Stimulated activated naive CD8-positive, alpha-beta T cell treated with anti-CD3 and anti-CD28 coated beads, Interleukin-15, amount 100 ng/mL, for 72 hours (primary cell): ENCODE data around the gene BAIAP3.
A peak's percentile ranks its signal among the peaks of the same experiment; 100 is the strongest.
"Not testable (repeated sequence)": the region's sequence is repeated elsewhere in the genome, so short reads cannot be mapped to it uniquely, and the experiment has no call there.

ENCODE experiments used
- ATAC-seq: fragments of 150-1000 bp; cut with Tn5 transposase; 2 replicates; pipeline ENCODE4 v1.10.0; 2021; ENCODE audit warnings: mild to moderate bottlenecking, moderate library complexity
- DNase-seq, 2 donors: peaks; one replicate each; pipeline ENCODE4 v3.0.0; 2021 to 2022
- H3K27ac Mint-ChIP-seq, 2 donors: one replicate each; pipeline ENCODE4 v1.8.0; 2022; ENCODE audit warnings: mild to moderate bottlenecking in 2 of 2, mixed read lengths in 2 of 2, moderate library complexity in 2 of 2
- H3K27me3 Mint-ChIP-seq: one replicate; pipeline ENCODE4 v1.8.0; 2022; ENCODE audit warnings: mixed read lengths
- H3K4me1 Mint-ChIP-seq: one replicate; pipeline ENCODE4 v1.8.0; 2022; ENCODE audit warnings: mild to moderate bottlenecking, mixed read lengths
- H3K4me3 Mint-ChIP-seq, 2 donors: one replicate each; pipeline ENCODE4 v1.8.0; 2022; ENCODE audit warnings: mild to moderate bottlenecking in 2 of 2, mixed read lengths in 2 of 2, moderate library complexity in 1 of 2
- H3K9me3 Mint-ChIP-seq, 2 donors: one replicate each; pipeline ENCODE4 v1.8.0; 2022; ENCODE audit warnings: mixed read lengths in 2 of 2

BAIAP3 gene

DNA sequence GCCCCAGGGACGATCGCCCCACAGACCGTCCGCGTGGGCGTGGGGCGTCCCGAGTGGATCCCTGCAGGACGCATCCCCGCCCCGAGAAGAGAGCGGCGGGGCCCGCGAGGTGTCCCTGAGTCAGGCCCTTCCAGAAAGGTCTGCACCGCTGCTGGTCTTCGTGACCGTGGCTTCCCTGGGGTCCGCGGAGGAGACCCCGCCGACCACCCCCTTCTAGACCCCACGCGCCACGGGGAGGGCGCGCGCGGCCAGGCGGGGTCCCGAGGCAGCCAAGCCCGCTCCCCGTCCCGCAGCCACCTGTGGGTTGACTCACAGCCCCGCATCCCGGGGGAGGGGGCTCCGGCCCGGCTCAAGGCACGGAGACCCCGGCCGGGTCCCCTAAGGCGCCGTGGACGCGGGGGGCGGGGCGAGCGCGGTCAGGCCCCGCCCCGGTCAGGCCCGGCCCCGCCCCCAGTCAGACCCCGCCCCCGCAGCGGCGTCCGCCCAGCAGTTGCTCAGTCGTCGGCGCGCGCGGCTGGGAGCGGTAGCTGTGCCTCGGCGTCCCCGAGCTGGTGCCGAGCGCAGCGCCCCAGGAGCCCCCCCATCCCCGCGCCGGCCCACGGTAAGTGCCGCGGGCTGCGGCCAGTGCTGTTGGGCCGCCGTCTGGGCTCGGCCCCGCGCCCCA, at the start of gene BAIAP3:
BAIAP3 (plus strand) TSS at position 497 of the 664 bp plus-strand sequence. CDS start 4,905 bp downstream, outside the sequence.
- H3K27me3 Mint-ChIP-seq = peaks cover 52% of the 10 kb centered on the region
- no peak within 1 kb of the TSS for H3K27ac Mint-ChIP-seq
- DNase-seq = peak in 1 of 2 donors; percentile 53
- peak; percentile 64 for ATAC-seq
- peak within 1 kb of the TSS; percentile 71 to 77 for H3K4me3 Mint-ChIP-seq
- H3K4me1 Mint-ChIP-seq = peaks cover 43% of the 10 kb centered on the region
- H3K9me3 Mint-ChIP-seq = no peaks in the 10 kb centered on the region

DNA sequence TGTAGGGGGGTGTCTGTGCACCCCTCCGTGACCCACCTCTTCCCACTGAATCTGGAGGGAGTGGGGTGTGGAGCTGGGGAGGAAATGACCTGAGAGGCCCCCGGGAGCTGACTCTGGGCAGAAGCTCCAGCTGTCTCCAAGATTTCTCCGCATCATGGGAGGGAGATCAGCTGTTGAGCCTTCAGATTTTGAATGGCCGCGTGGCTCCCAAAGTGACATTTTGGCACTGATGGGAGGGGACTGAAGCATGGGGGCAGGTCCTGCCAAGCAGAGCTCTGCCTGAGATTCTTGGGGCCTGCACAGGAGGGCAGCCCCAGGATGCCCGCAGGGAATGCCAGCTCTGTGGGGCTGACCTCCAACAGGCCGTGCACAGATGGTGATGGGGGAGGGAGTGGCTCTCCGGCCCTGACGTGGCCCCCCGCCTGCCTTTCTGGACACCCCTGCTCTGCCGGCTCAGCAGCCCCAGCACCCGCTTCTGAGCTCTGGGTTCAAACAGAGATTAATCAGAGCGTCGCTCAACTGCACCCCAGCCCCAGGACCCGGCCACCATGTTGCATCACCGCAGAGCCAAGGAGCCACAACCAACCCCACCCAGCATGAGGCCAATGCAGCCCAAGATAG, 49.3 kb upstream of the BAIAP3 start:
- no peak for DNase-seq
- H3K4me3 Mint-ChIP-seq = no peak overlapping the region
- H3K9me3 Mint-ChIP-seq = no peaks in the 10 kb centered on the region
- H3K27me3 Mint-ChIP-seq = peaks cover 49% of the 10 kb centered on the region
- H3K4me1 Mint-ChIP-seq = peaks cover 11% of the 10 kb centered on the region
- ATAC-seq = no peak
- H3K27ac Mint-ChIP-seq = no peak overlapping the region

GRCh38 chr16:1285669-1286512, 47.6 kb upstream of the BAIAP3 start:
- H3K27ac Mint-ChIP-seq = no peak overlapping the region
- DNase-seq (no peak), ATAC-seq (no peak)
- H3K9me3 Mint-ChIP-seq = no peaks in the 10 kb centered on the region
- peaks cover 25% of the 10 kb centered on the region for H3K4me1 Mint-ChIP-seq
- H3K4me3 Mint-ChIP-seq = no peak overlapping the region
- H3K27me3 Mint-ChIP-seq = peaks cover 60% of the 10 kb centered on the region

- H3K27ac Mint-ChIP-seq = peak overlapping the region in 1 of 2 donors; percentile 19
- ATAC-seq = no peak
- H3K4me3 Mint-ChIP-seq = no peak overlapping the region
- no peak for DNase-seq
- H3K27me3 Mint-ChIP-seq = peaks cover 68% of the 10 kb centered on the region
- peaks cover 25% of the 10 kb centered on the region for H3K4me1 Mint-ChIP-seq
- no peaks in the 10 kb centered on the region for H3K9me3 Mint-ChIP-seq
These were observed 46.8 kb upstream of the BAIAP3 start for GRCh38 chr16:1286513-1287094.

DNA sequence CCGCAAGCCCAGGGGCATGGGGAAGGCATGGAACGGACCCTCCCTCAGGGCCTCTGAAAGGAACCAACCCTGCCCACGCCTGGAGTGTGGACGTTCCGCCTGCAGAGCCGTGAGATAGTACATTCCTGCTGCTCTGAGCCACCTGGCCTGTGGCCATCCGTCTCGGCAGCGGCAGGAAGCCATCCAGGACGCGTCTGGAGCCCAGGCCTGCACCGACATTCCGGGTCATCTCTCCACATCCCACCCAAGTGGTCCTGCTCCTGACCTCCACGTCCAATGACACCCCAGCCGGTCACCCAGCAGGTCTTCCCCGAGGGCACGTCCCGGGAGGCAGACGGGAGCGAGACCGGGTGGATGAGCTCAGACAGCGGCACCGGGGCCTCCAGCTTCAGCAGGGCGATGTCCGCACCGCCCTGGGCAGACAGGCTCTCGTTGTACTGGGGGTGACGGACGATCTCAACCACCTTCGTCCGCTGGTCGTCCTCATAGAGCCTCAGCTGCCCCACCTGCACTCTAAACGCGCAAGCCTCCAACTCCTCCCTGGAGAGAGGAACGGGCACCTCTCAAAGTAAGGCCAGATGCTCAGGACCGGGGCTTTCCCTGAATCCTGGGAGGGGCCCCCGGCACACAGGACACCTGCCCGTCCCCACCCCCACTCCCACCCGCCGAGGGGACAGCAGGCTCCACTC, 45.3 kb upstream of the BAIAP3 start:
- DNase-seq (no peak), ATAC-seq (no peak)
- Mint-ChIP-seq H3K4me1 (peaks cover 23% of the 10 kb centered on the region), H3K9me3 (no peaks in the 10 kb centered on the region), H3K27me3 (peaks cover 81% of the 10 kb centered on the region), H3K27ac (no peak overlapping the region), H3K4me3 (no peak overlapping the region)

DNA sequence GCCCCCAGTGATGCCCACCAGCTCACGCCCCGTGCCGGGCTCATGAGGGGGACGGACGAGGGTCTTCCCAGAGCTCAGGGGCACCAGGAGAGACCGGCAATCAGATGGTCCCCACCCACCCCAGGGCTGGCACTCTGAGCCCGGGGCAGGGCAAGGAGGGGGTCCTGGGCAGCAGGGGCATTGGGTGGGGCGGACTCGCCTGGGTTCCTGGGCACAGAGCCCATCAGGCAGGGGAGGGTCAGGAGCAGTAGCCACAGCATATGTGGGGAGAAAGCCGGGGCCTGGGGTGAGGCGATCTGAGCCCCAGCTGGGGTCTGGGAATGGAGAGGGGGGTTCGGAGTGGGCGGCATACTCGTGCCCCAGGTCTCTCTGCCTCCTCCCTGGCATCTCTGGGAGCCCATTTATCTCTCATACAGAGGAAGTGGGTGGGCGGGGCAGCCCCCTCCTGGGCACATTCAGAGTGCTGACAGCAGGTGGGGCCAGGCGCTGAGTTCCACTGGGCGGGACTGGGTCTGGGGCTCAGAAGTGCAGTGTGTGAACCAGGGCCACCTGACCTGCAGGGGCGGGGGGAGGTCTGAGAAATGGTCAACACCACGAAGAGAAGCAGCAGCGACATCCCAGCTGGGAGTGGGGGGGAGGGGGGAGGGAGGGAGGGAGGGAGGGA, 44.5 kb upstream of the BAIAP3 start:
- Mint-ChIP-seq H3K27ac (no peak overlapping the region), H3K4me3 (peak overlapping the region; percentile 26 to 73), H3K9me3 (no peaks in the 10 kb centered on the region), H3K4me1 (peaks cover 19% of the 10 kb centered on the region), H3K27me3 (peaks cover 83% of the 10 kb centered on the region)
- peak; percentile 54 for ATAC-seq
- DNase-seq = no peak

DNA sequence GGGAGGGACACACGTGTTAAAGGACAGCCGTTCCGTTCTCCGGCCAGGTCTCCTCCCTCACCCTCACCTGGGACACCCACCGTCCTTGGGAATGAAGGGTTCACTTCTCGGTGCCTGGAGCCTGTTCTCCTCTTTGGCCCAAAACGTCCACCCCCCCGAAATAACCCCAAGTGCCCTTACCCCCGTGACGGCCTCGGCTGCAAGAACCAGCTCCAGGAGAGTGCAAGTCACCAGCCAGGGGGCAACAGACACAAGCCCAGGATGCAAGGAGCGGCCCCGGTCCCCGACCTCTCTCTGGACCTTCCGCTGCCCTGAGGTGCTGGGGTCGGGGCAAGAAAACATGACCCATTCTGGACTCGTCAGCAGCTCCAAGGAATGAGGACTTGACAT, 44.0 kb upstream of the BAIAP3 start:
- Mint-ChIP-seq H3K9me3 (no peaks in the 10 kb centered on the region), H3K4me3 (peak overlapping the region in 1 of 2 donors; percentile 24), H3K27me3 (peaks cover 89% of the 10 kb centered on the region), H3K27ac (no peak overlapping the region), H3K4me1 (peaks cover 19% of the 10 kb centered on the region)
- DNase-seq (no peak), ATAC-seq (peak; percentile 25)

DNA sequence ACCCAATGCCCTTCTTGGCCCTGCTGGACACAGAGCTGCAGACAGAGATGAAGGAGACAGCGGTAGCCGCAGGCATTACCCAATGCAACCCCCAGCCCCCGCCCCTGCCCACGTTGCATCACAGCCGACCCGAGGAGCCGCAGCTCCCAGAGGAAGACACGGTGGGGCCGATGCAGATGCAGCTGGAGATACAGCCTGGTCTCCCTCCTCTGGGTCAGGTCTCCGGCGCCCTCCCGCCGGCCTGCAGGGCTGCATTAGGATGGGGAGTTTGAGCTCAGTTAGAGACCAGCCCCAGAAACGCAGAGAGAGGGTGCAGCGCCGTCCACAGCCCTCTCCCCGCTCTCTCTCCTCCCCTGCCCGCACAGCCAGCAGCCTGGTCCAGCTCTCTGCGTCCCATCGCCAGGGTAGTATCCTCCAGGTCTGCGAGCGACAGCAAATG, 43.4 kb upstream of the BAIAP3 start:
- no peaks in the 10 kb centered on the region for H3K9me3 Mint-ChIP-seq
- H3K4me1 Mint-ChIP-seq = peaks cover 19% of the 10 kb centered on the region
- peak overlapping the region in 1 of 2 donors; percentile 52 for H3K27ac Mint-ChIP-seq
- no peak for DNase-seq
- H3K4me3 Mint-ChIP-seq = no peak overlapping the region
- ATAC-seq = peak; percentile 14
- peaks cover 92% of the 10 kb centered on the region for H3K27me3 Mint-ChIP-seq

GRCh38 chr16:1290860-1291575, 42.4 kb upstream of the BAIAP3 start:
- ATAC-seq (no peak), DNase-seq (no peak)
- H3K4me1 Mint-ChIP-seq = peaks cover 19% of the 10 kb centered on the region
- no peaks in the 10 kb centered on the region for H3K9me3 Mint-ChIP-seq
- H3K4me3 Mint-ChIP-seq = no peak overlapping the region
- no peak overlapping the region for H3K27ac Mint-ChIP-seq
- peaks cover 91% of the 10 kb centered on the region for H3K27me3 Mint-ChIP-seq

GRCh38 chr16:1291576-1291974, 41.9 kb upstream of the BAIAP3 start:
- peaks cover 85% of the 10 kb centered on the region for H3K27me3 Mint-ChIP-seq
- ATAC-seq = no peak

DNA sequence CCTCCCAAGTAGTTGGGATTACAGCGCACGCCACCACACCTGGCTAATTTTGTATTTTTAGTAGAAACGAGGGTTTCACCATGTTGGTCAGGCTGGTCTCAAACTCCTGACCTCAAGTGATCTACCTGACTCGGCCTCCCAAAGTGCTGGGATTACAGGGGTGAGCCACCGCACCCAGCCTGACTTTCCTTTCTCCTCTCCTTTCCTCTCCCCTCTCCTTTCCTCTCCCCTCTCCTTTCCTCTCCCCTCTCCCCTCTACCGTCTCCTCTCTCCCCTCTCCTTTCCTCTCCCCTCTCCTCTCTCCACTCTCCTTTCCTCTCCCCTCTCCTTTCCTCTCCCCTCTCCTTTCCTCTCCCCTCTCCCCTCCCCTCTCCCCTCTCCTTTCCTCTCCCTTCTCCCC, 41.2 kb upstream of the BAIAP3 start:
- not testable (repeated sequence) for ATAC-seq, H3K4me3 Mint-ChIP-seq, H3K27ac Mint-ChIP-seq, H3K9me3 Mint-ChIP-seq, DNase-seq
- Mint-ChIP-seq H3K27me3 (peaks cover 83% of the 10 kb centered on the region), H3K4me1 (peaks cover 25% of the 10 kb centered on the region)

More at GRCh38 chr16:1291576-1291974, 41.9 kb upstream of the BAIAP3 start:
- H3K4me3 Mint-ChIP-seq = no peak overlapping the region
- no peaks in the 10 kb centered on the region for H3K9me3 Mint-ChIP-seq
- H3K4me1 Mint-ChIP-seq = peaks cover 19% of the 10 kb centered on the region
- DNase-seq = no peak
- H3K27ac Mint-ChIP-seq = no peak overlapping the region

- DNase-seq, H3K4me3 Mint-ChIP-seq, ATAC-seq, H3K9me3 Mint-ChIP-seq: not testable (repeated sequence)
- Mint-ChIP-seq H3K27me3 (peaks cover 77% of the 10 kb centered on the region), H3K4me1 (peaks cover 26% of the 10 kb centered on the region), H3K27ac (peak overlapping the region in 1 of 2 donors; percentile 46)
These were observed 40.6 kb upstream of the BAIAP3 start for GRCh38 chr16:1292808-1293207.

- H3K9me3 Mint-ChIP-seq = no peaks in the 10 kb centered on the region
- ATAC-seq = no peak
- peaks cover 73% of the 10 kb centered on the region for H3K27me3 Mint-ChIP-seq
- no peak overlapping the region for H3K4me3 Mint-ChIP-seq
- no peak overlapping the region for H3K27ac Mint-ChIP-seq
- H3K4me1 Mint-ChIP-seq = peaks cover 20% of the 10 kb centered on the region
- no peak for DNase-seq
These were observed 39.4 kb upstream of the BAIAP3 start for GRCh38 chr16:1293921-1294656.
